Dermis blood vessel endothelial cell (primary cell): ENCODE results near the gene DCBLD1. TPM values are rescaled to one million over a fixed set of nuclear protein-coding genes. Genes with fewer than 3 reads are reported as not detected.

Source experiments
- DNase-seq: peaks from one replicate; pipeline ENCODE4 v3.0.0; 2010
- total RNA-seq: library from RNA; depleted of rRNA; stranded (reverse); fragments of >200 nt; gene quantifications from 2 replicates; pipeline ENCODE4 v1.2.3, GENCODE V29; 2014

The DCBLD1 gene
- total RNA-seq, 1 donor from 2014 or later = 35.1 TPM

DNA sequence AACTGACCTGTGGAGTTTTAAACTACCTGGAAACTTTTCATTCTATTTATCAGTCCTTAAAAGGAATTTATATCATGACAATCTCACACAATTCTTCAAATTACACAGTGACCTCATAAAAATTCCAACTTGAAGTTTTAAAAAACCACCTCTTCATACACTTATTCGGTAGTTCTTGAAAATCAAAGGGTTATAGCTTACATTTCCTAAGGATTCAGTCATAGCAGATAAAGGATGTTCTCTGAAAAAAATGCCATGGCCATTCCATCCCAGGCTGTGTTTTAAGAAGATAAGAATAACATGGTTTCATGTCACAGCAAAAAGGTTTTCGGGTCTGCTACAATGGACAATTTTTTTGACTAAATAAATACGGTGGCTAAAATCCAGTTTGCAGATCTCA lies 78.7 kb downstream of the DCBLD1 start:
- no peak for DNase-seq

DNA sequence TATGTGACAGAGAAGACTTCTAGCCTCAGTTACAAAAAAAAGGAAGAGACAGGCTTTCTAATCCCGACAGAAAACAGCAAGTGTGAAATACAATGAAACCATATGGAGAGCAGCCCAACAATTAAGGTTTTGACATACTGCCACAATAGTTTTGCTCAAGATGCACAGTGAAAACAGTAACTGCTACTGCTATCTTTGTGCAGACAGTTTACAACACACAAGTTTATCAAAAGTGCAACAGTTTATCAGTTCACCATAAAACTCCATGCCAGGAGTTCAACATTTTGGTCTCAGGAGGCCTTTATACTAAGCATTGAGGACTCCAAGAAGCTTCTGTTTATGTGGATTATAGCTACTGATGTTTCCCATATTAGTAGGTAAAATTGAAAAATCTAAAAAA lies 82.2 kb downstream of the DCBLD1 start:
- DNase-seq = no peak

DNA sequence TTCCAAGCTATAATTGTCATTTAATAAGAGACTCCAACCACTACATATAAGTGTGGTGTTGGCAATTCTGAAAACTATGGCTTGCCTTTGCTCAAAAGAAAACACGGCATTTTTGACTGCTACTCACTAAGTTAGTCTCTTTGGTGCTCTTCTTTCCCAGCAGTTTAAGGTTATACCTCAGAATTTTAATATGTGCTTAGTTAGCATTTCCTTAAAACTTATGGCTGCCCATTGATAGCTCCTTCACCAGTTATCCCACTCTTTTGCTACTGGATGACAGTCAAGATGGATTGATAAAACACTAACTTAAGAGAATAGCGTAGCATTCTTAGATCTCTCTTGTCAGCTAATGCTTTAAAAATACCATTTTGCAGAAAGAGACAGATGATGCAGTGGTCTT lies 85.8 kb downstream of the DCBLD1 start:
- DNase-seq = no peak

DNA sequence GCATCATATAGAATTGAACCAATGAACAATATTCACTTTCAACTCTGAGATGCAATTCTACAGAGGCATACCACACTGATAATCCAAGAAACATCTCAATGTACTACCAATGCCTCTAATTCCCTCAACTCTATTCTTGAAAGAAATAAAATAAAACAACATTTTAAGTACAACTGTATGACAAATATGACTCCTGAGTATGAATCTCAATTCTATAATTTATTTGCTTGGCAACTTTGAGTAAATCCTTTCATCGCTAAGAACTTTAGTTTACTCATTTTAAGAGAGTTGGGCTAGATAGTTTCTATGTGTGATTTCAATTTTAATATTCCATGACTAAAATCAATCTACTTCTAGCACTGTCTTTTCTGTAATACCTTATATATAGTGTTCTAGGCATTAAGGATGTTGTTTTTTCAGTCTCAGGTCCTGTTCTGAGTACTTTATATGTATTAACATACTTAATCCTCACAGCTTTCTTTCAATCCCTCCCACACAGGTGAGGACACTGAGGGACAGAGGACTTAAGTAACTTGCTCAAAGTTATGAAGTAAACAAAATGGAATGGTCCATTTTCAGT lies 86.4 kb downstream of the DCBLD1 start:
- no peak for DNase-seq

DNA sequence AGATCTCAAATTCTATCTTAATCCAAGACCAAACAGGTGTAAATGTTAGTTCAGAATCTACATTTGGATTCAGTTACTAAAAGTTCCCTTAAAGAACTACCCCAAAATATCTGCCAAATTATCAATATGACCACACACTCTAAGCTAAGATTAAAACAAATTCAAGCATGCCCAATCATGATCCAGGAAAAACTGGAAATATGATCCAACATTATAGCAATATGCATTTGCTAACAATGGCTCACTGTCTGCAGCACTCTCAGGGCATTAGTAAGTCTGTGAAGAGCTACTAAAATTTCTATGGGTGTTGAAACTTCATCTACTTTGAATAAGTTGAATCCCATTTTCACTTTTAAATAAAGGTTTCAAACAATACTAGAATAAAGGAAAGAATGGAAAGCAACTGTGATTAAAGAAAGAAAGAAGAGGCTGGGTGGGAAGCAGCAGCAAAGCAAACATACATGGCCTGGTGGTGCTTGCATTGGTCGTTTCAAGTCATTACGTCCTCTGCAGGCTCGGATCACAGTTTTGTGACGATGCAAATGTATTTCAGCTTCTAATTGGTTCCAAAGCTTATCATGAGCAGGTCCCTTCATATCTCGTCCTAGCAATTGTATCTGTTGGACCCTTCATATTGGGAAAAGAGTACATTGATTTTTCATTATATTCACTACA lies 90.7 kb downstream of the DCBLD1 start:
- no peak for DNase-seq

DNA sequence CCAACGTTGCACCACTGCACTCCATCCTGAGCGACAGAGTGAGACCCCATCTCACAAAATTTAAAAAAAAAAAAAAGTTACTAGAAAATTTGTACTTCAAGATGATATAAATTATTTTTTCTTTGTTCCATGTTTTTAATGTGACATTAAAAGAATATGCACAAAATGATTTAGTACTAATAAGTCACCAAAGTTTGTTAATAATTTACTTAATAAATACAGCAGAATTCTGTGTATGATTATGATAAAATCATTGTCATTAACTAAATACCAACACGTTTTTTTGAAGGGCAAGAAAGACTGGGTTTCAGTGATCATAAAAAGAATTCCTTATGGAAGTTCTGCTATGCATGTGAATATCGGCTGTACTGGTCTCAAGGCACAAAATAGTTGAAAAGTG lies 91.7 kb downstream of the DCBLD1 start:
- DNase-seq = no peak

DNA sequence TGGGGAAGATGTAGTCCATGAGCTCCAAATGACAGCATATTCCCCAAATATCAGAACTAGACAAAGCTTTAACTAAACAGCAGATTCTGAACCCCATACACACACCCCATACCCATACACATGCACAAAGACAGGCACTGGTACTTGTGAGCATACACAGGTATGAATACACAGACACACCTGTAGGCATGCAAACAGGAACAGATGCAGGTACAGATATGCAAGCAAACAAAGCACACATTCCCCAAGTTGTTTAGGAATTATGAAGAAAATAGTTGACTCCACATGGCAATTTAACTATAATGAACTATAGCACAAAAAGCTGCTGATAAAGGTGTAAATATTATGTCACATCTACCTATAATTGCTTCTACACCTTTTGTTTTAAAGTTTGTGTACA lies 103.2 kb downstream of the DCBLD1 start:
- DNase-seq = no peak

DNA sequence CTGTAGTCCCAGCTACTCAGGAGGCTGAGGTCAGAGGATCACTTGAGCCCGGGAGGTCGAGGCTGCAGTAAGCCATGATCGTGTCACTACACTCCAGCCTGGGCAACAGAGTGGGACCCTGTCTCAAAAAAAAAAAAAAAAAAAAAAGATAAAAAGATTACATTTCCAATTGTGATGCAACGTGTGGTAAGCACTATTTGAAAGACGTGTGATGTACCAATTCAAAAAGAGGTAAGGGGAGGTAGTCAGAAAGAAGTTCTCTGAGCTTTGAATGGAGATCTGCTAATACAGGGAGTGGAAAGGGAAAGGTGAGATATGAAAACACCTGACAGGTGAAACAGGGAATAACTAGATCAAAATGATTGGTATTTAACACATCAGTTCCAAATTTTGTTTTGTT lies 108.0 kb downstream of the DCBLD1 start:
- no peak for DNase-seq

DNA sequence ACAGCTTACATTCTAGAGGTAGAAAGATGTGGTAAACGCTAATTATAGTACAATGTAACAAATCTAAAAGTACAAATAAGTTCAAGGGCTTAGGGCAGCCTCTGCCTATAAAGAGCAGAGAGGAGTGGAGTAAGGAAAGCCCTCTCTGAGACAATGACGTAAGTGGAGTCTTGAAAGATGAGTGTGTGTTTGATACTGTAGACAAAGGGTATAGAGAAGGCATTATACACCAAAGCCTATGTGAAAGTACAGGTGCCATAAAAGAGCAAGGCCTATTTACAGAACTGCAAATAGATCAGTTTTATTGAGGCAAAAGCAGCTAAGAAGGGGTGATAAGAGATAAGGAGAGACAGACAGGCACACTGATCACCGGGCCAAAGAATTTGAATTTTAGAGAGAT lies 108.9 kb downstream of the DCBLD1 start:
- no peak for DNase-seq

DNA sequence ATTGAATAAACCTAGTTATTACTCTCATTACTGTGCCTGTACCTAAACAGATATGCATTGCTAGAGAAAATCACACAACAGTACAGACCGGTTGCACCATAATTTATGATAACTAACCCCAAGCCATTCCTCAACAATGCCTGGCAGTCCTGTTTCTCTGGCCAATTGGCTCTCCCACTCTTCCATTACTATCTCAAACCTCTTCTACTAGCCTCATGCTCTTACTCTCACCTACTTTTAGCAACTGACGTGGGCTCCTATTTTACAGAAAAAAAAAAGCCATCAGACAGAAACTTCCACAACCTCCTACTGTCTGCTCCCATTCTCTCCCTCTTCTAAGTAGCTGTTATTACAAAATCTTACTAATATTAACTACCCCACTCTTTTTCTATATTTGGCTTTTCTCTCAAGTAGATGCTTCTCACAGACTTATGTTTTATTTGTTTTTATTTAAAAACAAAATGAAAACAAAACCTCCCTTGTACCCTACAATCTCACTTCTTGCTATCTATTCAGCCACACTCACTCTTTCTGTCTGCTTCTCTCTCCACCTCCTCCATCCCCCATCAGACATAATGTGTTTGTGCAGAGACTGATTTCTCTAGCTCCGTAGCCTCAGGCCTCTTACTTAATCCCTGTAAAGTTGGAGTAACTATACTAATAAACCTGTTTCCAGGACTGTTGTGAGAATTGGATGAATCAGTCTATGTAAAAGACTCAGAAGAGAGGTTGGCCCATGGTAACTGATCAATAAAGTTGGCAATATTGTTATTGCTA lies 110.7 kb downstream of the DCBLD1 start:
- DNase-seq = no peak

DNA sequence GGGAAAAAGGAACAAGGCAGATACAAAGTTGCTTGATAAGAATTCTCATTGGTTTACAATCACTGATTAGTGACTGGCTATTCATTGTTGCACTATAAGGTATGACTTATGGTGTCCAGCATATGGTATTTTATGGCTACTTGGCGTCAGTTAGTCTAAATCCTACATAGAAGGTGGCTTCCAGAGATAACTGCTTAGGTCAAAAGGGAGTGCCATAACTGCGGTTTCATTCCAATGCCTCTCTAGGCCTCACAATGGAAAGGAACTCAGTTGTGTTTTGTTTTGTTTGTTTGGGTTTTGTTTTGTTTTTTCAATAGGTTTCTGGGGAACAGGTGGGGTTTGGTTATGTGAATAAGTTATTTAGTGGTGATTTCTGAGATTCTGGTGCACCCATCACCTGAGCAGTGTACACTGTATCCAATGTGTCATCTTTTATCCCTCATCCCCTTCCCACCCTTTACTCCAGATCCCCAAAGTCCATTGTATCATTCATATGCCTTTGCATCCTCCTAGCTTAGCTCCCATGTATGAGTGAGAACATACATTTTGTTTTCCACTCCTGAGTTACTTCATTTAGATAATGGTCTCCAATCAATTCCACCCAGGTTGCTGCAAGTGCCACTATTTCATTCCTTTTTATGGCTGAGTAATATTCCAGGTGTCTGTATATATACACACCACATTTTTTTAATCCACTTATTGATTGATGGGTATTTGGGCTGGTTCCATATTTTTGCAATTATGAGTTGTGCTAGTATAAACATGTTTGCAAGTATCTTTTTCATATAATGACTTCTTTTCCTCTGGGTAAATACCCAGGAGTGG lies 112.8 kb downstream of the DCBLD1 start:
- no peak for DNase-seq

DNA sequence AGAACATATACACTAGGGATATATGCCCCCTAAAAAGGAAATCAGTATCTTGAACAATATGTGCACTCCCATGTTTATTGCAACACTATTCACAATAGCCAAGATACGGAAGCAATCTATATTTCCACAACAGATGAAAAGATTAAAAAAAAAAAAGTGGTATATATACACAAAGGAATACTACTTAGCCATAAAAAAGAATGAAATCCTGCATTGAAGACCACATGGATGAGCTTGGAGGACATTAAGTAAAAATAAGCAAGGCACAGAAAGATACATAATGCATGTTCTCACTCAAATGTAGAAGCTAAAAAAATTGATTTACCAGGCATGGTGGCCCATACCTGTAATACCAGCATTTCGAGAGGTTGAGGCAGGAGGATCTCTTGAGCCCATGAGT lies 115.3 kb downstream of the DCBLD1 start:
- no peak for DNase-seq

Other genes starting within 250 kb of the DCBLD1 start
- not detected in 2 replicates for gene VGLL2, start 217.1 kb upstream of the DCBLD1 start, total RNA-seq
- under 0.01 TPM in 1 of 2 replicates, not detected in the other for gene ROS1, start 56.7 kb upstream of the DCBLD1 start, total RNA-seq
- 41.7 and 44.7 TPM in 2 replicates for gene GOPC, start 119.8 kb downstream of the DCBLD1 start, total RNA-seq
- gene NUS1, start 192.8 kb downstream of the DCBLD1 start, total RNA-seq = 12.4 and 22.2 TPM in 2 replicates